ENCODE measurements around the gene ERG. TPM values are rescaled to one million over a fixed set of nuclear protein-coding genes. Genes with fewer than 3 reads are reported as not detected.
A peak's percentile ranks its signal among the peaks of the same experiment; 100 is the strongest.

ERG gene
- total RNA-seq, 1 experiment from 2014 or later: 4.4 TPM

GRCh38 chr21:38467374-38467773 lies 30.9 kb downstream of the ERG start:
- H3K27me3 ChIP-seq: no peaks in the 10 kb centered on the region
- DNase-seq: no peak
- no peak overlapping the region for H3K4me3 ChIP-seq
- no peaks in the 10 kb centered on the region for H3K9me3 ChIP-seq
- H3K36me3 ChIP-seq: no peaks in the 10 kb centered on the region; the same call in 1 of the 2 replicates

DNA sequence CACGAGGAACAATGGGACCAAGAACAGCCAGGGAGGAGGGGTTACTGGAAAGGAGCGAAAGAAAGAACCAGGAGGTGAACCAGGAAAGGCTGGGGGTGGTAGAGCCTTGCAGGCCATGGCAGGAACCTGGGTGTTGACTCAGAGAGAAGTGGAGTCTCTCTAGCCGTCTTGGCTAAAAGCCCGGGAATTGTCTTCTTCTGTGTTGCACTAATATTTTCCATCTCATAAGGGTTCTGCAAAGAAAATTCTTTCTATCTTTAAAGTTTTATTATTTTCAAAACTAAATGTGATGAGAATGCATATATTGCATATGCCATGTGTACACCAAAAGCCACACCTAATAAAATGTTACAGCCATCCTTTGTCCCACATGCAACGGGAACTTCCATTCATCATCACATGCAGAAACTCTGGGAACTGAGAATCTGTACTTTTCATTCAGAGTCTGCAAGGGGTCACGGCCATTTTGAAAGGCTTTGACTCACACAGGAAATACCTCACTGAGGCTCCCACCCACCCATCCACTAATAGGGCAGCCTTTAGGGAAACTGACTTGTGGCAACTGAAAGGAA lies 38.0 kb downstream of the ERG start:
- H3K9me3 ChIP-seq: no peaks in the 10 kb centered on the region
- H3K4me3 ChIP-seq: no peak overlapping the region
- no peaks in the 10 kb centered on the region for H3K27me3 ChIP-seq
- H3K36me3 ChIP-seq: no peaks in the 10 kb centered on the region
- peak; percentile 81 for DNase-seq

DNA sequence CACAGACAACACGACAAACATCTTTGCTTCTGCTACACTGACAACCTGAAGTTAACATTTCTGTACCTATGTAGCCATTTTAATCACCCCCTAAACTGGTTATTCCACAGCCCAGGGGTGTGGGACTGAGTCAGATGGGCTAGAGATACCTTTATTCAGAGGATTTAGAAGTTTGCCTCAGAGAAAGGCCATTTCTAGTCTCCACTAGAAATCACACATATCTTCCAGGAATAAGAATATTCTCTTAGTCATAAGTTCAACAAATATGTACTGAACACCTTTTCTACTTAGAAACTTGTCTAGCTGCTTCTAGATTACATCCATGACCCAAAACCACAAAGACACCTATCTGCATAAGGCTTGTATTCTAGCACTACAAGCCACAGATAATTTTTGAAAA lies 38.8 kb downstream of the ERG start:
- Histone ChIP-seq H3K9me3 (no peaks in the 10 kb centered on the region), H3K27me3 (no peaks in the 10 kb centered on the region)
- DNase-seq: no peak

GRCh38 chr21:38455403-38455802 lies 42.9 kb downstream of the ERG start:
- H3K9me3 ChIP-seq: no peaks in the 10 kb centered on the region
- no peaks in the 10 kb centered on the region for H3K36me3 ChIP-seq
- H3K4me3 ChIP-seq: no peak overlapping the region
- H3K27me3 ChIP-seq: no peaks in the 10 kb centered on the region
- no peak for DNase-seq

More for the DNA sequence above, 38.8 kb downstream of the ERG start:
- Histone ChIP-seq H3K36me3 (no peaks in the 10 kb centered on the region), H3K4me3 (no peak overlapping the region)

GRCh38 chr21:38454702-38455101 lies 43.6 kb downstream of the ERG start:
- H3K36me3 ChIP-seq: no peaks in the 10 kb centered on the region
- no peaks in the 10 kb centered on the region for H3K27me3 ChIP-seq
- no peak overlapping the region for H3K4me3 ChIP-seq
- no peaks in the 10 kb centered on the region for H3K9me3 ChIP-seq
- no peak for DNase-seq

- no peak for DNase-seq
- Histone ChIP-seq H3K4me3 (no peak overlapping the region), H3K36me3 (no peaks in the 10 kb centered on the region)
Observed at GRCh38 chr21:38454161-38454560, 44.1 kb downstream of the ERG start.

DNA sequence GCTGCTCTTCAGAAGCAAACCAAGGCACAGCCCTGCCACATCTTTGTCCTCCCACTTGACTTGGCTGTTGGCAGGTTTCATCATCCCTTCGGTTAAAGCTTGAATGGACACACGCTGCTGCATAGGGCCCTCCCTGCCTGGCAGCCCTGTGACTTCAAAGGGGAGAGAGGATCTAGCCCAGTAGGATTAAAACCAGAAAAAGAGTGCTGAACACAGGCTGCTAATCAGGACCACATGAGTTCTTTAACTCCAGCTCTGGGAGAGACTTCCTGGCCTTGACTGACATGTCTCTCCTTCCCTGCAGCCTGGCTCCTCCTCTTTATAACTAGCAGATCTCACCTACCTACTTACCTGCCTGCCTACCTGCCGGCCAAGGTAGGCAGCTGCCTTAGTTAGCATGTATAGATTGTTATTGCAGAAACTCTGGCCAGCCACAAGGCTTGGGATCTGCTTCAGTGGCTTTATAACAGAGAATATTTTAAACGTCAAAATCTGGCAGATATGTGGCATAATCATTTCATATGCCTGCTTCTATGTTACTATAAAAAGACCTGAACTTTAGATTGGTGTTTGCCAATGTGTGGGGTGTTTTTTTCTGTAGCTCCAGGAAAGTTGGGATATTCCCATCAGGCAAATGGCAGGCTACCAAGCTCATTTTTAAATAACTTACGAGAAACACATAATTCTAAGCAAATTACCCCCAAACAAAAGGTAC lies 49.4 kb downstream of the ERG start:
- Histone ChIP-seq H3K27me3 (no peaks in the 10 kb centered on the region), H3K9me3 (no peaks in the 10 kb centered on the region), H3K4me3 (no peak overlapping the region), H3K36me3 (no peaks in the 10 kb centered on the region)
- DNase-seq: no peak

More at GRCh38 chr21:38454161-38454560, 44.1 kb downstream of the ERG start:
- H3K9me3 ChIP-seq: no peaks in the 10 kb centered on the region
- H3K27me3 ChIP-seq: no peaks in the 10 kb centered on the region

GRCh38 chr21:38447611-38448010 lies 50.7 kb downstream of the ERG start:
- no peak for DNase-seq
- H3K9me3 ChIP-seq: no peaks in the 10 kb centered on the region
- H3K4me3 ChIP-seq: no peak overlapping the region
- H3K27me3 ChIP-seq: no peaks in the 10 kb centered on the region
- H3K36me3 ChIP-seq: no peaks in the 10 kb centered on the region

- no peak for DNase-seq
- Histone ChIP-seq H3K4me3 (no peak overlapping the region), H3K27me3 (no peaks in the 10 kb centered on the region), H3K9me3 (no peaks in the 10 kb centered on the region), H3K36me3 (no peaks in the 10 kb centered on the region)
Observed at GRCh38 chr21:38444691-38445090, 53.6 kb downstream of the ERG start.

DNA sequence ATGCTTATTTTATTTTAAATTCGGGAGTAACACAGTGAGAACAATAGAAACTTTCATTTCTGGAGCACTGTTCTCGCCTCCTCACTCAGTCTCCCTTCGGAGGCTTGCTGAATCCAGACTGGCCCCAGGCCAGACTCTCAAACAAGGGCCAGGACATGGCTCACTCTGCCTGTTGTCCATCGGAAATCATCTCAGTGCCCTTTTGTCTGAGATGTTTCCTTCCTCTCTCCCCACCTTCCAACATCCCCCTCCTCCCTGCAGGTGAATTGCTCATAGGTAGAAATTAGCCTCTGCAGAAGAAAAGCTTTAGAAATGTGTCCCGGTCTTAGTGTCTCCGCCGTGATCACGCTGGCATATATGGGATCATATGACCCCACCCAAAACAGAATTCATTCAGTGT lies 55.2 kb downstream of the ERG start:
- DNase-seq: no peak
- no peaks in the 10 kb centered on the region for H3K36me3 ChIP-seq
- no peaks in the 10 kb centered on the region for H3K27me3 ChIP-seq
- no peaks in the 10 kb centered on the region for H3K9me3 ChIP-seq
- no peak overlapping the region for H3K4me3 ChIP-seq

DNA sequence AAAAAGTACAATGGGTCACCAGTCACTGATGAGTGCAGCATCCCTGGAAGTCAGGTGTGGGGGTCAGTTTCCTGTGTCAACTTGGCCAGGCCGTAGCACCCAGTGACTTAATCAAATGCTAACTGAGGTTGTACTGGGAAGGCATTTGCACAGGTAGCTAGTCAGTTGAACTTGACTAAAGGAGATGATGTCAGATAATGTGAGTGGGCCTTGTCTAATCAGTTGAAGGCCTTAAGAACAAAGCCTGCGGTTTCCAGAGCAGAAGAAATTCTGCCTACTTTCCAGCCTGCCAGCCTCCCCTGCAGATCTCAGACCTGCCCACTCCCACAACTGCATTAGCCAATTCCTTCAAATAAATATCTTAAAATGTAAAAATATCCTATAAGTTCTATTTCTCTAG lies 57.1 kb downstream of the ERG start:
- no peaks in the 10 kb centered on the region for H3K27me3 ChIP-seq
- no peak overlapping the region for H3K4me3 ChIP-seq
- H3K36me3 ChIP-seq: no peaks in the 10 kb centered on the region
- no peaks in the 10 kb centered on the region for H3K9me3 ChIP-seq
- DNase-seq: no peak

DNA sequence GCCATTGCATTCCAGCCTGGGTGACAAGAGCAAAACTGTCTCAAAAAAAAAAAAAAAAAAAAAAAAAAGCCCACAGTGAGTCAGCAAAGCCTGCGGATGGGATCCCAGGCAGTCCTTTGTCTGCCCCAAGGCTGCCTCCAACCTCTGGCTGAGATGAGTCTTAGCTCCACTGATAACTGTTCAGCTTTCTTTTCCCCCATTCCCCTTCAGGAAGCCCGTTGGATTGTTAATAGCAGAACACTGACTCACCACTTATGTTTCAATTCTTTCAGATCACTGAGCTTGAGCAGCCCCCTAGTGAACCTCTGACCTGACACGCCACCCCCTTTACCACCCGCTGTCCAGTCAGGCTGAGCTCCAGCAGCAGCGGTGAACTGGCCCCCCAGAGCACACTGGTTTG lies 57.5 kb downstream of the ERG start:
- peak; percentile 84 for DNase-seq
- no peaks in the 10 kb centered on the region for H3K9me3 ChIP-seq
- H3K27me3 ChIP-seq: no peaks in the 10 kb centered on the region
- no peak overlapping the region for H3K4me3 ChIP-seq
- no peaks in the 10 kb centered on the region for H3K36me3 ChIP-seq

DNA sequence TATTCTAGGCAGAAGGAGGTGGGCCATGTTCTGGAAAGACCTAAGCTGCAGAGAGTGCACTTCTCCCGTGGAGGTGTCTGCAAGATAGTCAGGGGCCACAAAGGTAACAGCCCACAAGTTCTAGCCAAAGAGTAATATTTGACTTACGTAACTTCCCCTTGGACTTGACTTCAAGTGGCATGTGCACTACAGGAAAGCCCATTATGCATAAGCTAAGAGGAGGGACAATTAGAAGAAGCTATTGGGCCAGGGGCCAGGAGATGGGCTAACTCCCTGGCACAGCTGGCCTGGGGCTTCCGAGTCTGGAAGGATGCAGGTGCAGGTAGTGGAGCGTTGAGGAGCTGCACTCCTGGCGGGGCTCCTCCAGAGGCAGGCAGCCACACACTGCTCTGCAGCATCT lies 58.3 kb downstream of the ERG start:
- Histone ChIP-seq H3K36me3 (no peaks in the 10 kb centered on the region), H3K9me3 (no peaks in the 10 kb centered on the region), H3K27me3 (no peaks in the 10 kb centered on the region), H3K4me3 (no peak overlapping the region)
- no peak for DNase-seq

DNA sequence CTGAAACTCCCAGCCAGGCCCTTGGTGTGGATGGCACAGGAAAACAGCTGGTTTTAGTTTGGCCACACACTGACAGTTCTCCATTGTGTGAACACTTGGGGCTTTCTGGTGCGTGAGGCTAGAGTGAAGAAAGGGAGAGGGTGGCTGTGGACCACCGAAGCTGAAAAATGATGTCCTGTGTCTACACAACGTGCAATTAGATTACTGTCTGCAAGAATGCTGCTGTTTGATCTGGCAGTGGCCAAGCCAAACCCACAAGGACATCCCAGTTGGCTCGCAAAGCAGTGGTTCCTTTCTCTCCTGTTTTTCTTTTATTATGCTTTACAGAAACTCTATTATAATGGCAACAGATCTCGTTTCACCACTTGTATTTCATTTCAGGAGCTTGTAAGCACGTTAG lies 58.9 kb downstream of the ERG start:
- Histone ChIP-seq H3K36me3 (no peaks in the 10 kb centered on the region), H3K27me3 (no peaks in the 10 kb centered on the region), H3K4me3 (no peak overlapping the region), H3K9me3 (no peaks in the 10 kb centered on the region)
- DNase-seq: no peak

- Histone ChIP-seq H3K36me3 (no peaks in the 10 kb centered on the region), H3K9me3 (no peaks in the 10 kb centered on the region), H3K27me3 (no peaks in the 10 kb centered on the region), H3K4me3 (no peak overlapping the region)
- DNase-seq: peak; percentile 39
Observed at GRCh38 chr21:38438462-38438893, 59.8 kb downstream of the ERG start.

GRCh38 chr21:38436341-38436740 lies 61.9 kb downstream of the ERG start:
- Histone ChIP-seq H3K4me3 (no peak overlapping the region), H3K27me3 (no peaks in the 10 kb centered on the region), H3K36me3 (no peaks in the 10 kb centered on the region), H3K9me3 (no peaks in the 10 kb centered on the region)
- DNase-seq: no peak

DNA sequence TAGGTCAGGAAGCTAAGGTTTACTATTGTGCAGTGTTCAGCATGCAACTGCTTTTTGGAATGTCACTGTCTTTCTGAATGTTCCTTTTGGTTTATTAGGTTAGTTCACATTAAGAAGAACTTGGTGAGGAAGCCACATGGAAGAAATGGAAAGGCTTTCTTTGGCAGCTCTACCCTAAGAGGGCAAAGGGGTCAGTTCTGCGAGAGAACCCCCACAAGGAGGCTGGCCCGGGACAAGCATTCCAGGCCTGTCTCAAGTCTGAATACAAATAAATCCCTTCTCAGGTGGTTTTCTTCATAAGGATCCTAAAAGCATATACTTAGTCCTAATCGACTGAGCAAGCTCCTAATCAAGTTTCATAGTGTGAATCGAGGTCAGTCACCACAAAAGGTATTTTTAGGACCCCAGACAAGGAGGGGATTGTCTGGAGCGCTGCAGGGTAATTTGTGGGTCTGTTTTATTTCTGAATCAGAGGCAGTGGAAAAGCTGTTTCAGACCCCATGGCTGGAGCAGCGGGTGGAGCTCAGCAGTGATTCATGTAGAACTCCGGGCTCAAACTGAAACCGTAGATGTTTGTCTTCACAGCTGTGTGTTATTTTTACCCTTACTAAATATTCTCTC lies 63.3 kb downstream of the ERG start:
- peak; percentile 59 for DNase-seq
- no peaks in the 10 kb centered on the region; the same call in 1 of the 2 replicates for H3K36me3 ChIP-seq
- peak overlapping the region; percentile 38 for H3K4me3 ChIP-seq
- H3K27me3 ChIP-seq: no peaks in the 10 kb centered on the region
- no peaks in the 10 kb centered on the region for H3K9me3 ChIP-seq

DNA sequence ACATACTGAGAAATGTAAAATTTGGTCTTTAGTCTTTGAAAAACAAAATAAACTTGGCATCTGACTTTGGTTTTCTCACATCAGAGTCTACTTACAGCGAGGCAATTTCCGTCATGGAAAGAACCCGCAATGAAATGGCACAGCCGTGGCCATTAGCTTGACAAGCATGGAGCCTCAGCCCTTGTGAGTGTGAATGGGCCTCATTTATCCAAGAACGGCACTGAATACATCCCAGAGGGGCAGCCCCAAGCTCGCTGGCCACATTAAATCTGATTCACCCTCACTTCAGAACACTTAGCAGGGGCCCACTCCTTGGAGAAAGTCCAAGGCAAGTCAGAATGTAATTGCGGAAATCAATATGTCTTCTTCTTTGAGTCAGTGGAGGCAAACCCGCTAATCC lies 64.8 kb downstream of the ERG start:
- DNase-seq: no peak

More for the DNA sequence above, 64.8 kb downstream of the ERG start:
- H3K9me3 ChIP-seq: no peaks in the 10 kb centered on the region
- H3K27me3 ChIP-seq: no peaks in the 10 kb centered on the region
- no peak overlapping the region for H3K4me3 ChIP-seq
- H3K36me3 ChIP-seq: no peaks in the 10 kb centered on the region; the same call in 1 of the 2 replicates
